ENCODE measurements around the gene RIT1.

- no peak for TF ChIP-seq EP300 (conservative IDR thresholded peaks at IDR 0.05; ENCODE audit: poor library complexity, severe bottlenecking)
- TF ChIP-seq CTCF (IDR thresholded peaks at IDR 0.05; ENCODE audit: poor library complexity, severe bottlenecking) = no peak
- no peak for TF ChIP-seq POLR2AphosphoS5 (IDR thresholded peaks at IDR 0.05)
These were observed 37.3 kb downstream of the RIT1 start for GRCh38 chr1:155873860-155874259.

All from neural cell (in vitro differentiated cells).